HG02973 (cell line): Measurements from ENCODE around the gene ITGBL1.

ENCODE experiments used
- ATAC-seq: cut with Tn5 transposase; IDR thresholded peaks from one replicate; pipeline ENCODE4 v1.9.1; 2021; ENCODE audit warnings: moderate library complexity; ENCODE audit not compliant: unreplicated experiment

Gene ITGBL1

DNA sequence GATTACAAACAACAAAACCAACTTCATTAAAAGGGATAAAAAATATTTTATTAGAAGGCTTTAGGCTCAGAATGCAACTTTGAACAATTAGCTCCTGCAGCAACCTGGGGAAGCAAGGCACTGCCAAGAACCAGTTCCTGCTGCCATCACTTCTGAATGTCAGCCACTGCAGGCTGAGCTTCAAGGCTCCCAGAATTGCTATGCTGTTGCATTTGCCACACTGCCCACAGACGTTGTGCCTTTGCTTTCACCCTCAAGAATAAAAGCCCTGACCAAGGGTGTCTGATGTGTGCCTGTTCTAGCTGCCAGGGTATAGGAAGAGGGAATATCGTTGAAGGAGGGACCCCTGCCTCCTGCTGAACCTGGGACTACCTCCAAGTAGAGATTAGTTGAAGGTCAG, 238.4 kb downstream of the ITGBL1 start:
- ATAC-seq: no peak

DNA sequence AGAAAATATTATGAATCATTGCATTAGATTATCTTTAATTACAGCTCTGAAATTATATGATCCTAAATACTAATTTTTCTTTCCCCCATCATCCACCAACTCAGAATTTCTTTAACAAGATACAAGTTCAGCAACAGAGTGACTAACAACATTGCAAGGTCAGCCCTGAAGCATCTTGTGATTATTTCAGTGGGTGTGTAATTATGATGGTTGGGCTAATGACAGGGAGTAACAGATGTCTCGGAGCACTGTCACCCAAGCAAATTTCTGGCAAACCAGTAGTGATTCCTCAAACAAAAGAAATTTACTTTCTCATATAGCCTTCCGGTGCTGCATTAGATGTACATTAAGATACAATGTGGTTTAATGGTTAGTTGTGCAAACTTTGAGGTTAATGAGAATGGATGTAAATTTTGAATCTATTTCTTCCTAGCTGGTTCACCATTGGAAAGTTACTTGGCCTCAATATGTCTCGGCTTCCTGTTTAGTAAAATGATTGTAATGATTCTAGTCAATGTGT, 238.9 kb downstream of the ITGBL1 start:
- ATAC-seq: no peak

GRCh38 chr13:101695870-101696516, 243.5 kb downstream of the ITGBL1 start:
- no peak for ATAC-seq

DNA sequence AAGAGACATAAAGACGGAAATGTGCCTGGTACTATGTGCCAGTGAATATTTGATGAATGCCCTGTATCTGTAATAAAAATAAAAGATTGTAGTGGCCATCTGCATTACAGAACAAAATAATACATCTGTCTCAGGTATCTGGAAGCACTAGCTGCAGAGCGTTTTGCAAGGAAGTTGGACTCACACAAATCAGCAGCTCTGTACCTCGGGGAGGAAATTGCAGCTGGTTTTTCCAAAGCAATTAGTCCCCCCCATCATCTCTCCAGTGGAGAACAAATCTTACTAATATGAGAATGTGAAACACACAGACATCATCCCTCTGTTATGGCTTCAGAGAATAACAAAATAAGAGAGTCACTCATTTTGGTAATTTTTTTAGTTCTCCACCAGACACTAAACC, 245.3 kb downstream of the ITGBL1 start:
- ATAC-seq: no peak

- ATAC-seq: no peak
Measured at GRCh38 chr13:101698400-101698799, 245.9 kb downstream of the ITGBL1 start.

DNA sequence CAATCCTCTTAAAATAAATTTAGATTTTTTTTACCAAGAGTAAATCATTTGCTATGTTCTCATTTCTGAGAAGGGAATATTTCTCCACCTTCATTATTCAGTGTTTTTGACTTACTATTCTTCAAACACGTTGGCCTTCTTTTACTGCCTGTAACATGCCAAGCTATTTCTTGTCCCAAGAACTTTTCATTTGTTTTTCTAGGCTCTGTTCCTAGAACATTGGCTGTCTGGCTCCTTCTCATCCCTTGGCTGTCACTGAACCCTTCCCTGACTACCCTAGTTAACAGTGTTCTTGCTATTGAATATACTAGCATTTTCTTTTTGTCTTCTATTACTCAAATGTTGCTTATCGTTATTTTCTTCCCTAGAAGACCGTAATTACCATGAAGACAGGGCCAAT, 248.1 kb downstream of the ITGBL1 start:
- ATAC-seq: no peak

DNA sequence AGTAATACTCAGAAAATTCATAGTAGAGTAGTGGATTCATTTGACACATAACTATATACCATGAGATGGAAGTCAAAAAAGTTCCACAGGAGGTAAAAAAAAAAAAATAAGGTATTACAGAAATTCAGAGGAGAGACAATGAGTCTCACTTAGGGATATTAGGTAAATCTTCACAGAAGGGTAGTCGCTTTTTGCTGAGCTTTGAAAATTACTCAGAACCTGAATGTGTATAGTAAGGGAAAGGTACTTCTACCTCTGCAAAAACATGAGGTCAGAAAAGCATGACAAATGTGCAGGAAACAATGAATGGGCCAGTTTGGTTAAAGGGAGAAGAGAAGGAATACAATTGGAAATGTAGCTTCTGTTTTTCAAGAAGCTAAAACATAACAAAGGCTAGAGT, 250.6 kb downstream of the ITGBL1 start:
- no peak for ATAC-seq

DNA sequence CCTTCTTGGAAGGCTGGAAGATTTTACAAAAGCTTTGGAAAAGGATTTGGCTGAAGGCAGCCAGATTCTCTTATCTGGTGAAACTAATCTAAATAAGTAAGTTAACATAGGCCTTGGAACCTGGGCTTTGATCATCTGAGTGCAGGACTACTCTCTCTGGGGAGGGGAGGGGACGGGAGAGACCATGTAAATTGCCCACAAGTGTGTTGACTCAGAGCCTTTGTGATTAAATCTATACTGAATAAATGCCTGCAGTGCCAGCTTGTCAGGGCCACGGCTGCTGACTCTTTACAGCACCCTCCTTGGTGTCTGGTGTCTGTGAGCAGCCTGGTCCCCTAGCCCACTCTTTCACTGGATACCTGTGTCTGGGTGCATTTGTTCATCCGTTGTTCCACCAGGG, 251.4 kb downstream of the ITGBL1 start:
- ATAC-seq: no peak

DNA sequence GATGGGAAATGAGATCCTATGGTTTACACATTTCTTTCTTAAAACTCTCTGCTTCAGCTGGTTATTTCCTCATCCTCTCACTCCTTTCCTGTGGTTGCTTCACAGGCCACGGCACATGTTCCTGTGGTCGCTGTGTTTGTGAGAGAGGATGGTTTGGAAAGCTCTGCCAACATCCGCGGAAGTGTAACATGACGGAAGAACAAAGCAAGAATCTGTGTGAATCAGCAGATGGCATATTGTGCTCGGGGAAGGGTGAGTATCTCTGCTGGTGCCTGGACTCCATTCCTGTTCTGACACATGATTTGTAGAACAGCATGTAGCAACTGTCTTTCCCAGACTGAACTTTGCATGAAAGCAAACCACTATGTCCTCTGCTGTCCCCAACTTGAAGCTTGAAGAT, 254.2 kb downstream of the ITGBL1 start:
- ATAC-seq: no peak

DNA sequence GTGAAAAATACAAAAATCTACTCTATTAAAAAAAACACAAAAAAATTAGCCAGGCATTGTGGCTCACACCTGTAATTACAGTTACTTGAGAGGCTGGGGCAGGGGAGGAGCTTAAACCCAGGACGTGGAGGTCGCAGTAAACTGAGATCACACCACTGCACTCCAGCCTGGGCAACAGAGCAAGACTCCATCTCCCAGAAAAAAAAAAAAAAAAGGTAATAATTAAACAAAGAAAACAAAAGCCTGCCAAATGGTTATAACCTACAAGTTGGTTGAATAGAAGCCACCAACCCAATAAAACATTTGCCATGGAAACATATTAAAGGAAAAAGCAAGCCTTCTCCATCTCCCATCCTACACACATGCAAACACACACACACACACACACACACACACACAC, 255.2 kb downstream of the ITGBL1 start:
- no peak for ATAC-seq

DNA sequence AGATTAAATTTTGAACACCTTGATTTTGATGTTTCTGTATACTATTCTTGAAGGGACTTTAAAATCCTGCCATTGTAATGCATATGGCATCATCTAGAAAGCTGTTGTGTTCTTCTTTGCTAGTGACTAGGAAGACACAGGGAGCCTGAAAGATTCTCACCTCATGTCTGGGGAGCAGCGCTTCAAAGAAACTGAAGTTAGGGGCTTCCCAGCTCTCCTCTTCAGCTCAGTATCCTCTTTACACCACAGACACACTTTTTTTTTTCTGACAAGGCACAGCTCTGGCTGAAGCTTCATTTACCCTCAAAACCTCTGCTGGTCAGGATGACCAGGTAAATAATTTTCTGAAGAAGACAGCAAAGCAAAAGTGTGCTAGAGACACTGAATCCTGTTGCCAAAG, 255.6 kb downstream of the ITGBL1 start:
- no peak for ATAC-seq

GRCh38 chr13:101709952-101710351, 257.5 kb downstream of the ITGBL1 start:
- no peak for ATAC-seq

DNA sequence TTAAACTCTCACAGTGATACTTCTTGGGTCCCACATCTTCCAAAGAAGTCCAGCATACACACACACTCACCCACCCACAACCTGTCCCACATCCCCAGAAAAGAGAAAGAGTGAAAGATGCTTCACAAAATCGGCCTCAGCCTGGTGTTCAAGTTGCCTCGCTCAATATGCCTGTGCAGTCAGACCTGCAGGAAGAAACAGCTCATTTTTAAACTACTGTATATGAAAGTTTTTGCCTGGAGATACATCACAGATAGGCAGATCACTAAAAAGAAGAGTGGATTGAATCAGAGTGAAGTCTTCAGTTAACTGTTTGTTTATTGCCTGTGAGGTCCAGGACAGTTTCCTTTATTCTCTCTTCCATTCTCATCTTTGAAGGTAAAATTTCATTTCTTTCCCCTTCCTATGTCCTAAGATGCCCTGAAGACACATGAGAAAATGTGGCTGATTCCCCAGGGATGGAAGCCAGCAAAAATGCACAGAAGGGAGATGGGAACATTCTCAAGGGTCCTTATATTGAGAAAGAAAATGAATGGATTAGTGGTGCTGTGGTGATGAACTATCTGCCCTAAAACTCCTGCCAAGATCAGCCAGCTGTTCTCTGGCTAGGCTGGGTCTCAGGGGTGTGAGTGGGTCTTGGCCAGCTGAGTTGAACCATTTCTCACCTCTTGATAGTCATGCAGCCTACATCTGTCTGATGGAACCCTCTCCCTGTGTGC, 259.0 kb downstream of the ITGBL1 start:
- no peak for ATAC-seq

DNA sequence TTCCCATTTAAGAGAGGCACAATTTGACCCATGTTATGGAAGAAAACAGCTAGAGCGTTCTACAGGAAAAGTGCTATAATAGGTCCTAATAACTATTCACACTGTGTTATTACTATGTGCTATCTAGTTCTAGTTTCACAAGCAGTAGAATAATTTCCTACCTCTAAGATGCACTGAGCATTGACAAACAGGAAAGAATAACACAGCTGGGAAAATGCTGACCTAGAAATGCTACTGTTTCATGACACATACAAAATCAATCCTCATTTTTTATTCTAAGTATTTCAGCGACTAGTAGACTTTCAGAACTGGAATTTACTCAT, 259.5 kb downstream of the ITGBL1 start:
- ATAC-seq: no peak

DNA sequence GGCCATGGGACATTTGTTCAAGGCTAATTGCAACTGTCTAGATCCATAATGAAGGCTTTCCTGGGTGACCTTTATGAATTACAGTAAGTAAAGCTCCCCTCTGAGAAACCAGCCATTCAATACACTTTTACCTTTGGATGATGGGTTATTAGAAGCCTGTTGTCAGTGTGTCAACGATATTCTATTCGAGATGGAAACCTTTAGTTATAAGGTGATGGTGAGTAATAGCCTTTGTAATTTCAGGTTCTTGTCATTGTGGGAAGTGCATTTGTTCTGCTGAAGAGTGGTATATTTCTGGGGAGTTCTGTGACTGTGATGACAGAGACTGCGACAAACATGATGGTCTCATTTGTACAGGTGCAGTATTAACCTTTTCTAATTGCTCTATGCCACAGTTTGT, 261.7 kb downstream of the ITGBL1 start:
- no peak for ATAC-seq

- no peak for ATAC-seq
Measured at GRCh38 chr13:101717353-101717752, 264.9 kb downstream of the ITGBL1 start.

GRCh38 chr13:101718496-101718895, 266.0 kb downstream of the ITGBL1 start:
- no peak for ATAC-seq

DNA sequence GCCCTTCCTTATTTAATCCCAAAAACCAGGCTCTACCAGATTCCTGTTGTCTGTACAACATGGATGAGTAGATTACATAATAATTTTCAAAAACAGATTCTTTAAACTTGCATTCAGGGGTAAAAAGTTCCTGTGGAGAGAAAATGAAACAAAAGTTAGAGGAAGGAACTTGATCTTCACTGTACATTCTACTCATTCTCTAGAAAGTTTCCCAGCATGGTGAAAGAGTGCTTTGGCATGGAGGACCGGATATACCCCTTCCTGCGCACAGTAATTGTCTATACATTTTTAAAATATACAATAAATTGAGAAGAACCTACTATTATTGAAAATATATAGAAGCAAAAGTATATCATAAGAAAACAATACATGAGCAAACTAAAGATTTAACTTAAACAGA, 274.2 kb downstream of the ITGBL1 start:
- ATAC-seq: no peak

DNA sequence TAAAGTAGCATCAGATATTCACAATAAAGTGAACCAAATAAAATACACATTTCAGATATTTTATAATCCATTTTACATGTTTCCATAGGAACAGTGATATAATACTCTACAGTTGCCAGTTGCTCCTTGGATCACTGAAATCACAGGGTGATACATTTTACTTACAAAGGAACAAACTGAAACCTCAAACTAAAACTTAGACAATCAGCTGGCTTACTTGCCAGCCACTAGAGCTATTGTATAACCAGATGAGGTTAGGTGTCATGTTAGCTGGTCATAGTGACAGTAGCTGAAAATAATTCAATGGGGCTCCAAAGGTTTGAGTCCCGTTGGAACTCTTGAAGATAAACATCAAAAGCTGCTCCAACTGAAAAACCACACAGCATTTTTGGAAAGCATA, 274.6 kb downstream of the ITGBL1 start:
- no peak for ATAC-seq

- no peak for ATAC-seq
Measured at GRCh38 chr13:101728021-101728420, 275.5 kb downstream of the ITGBL1 start.

- no peak for ATAC-seq
Measured at GRCh38 chr13:101728615-101729014, 276.1 kb downstream of the ITGBL1 start.

- no peak for ATAC-seq
Measured at GRCh38 chr13:101730420-101731000, 278.0 kb downstream of the ITGBL1 start.
